SH-SY5Y (cell line): Measurements from ENCODE around the gene DNAH9.

Source experiments
- GATA2 ChIP-seq: IDR thresholded peaks from 2 replicates; pipeline ENCODE4 v1.6.1; 2011; ENCODE audit warnings: mild to moderate bottlenecking, low read depth, low read length
- GATA3 ChIP-seq: IDR thresholded peaks from 2 replicates; pipeline ENCODE4 v1.6.1; 2011; ENCODE audit warnings: low read depth, mild to moderate bottlenecking, low read length, moderate library complexity

- TF ChIP-seq GATA2: no peak
- TF ChIP-seq GATA3: no peak
Measured at GRCh38 chr17:11780621-11781020, 182.4 kb downstream of the DNAH9 start.
